ENCODE measurements around the gene SRGAP1.

GRCh38 chr12:64147875-64148274 is 303.4 kb downstream of the SRGAP1 start:
- TF ChIP-seq CTCF (IDR thresholded peaks at IDR 0.05; ENCODE audit: low read length): no peak
- TF ChIP-seq EZH2 (optimal IDR thresholded peaks at IDR 0.05; ENCODE audit: low read depth, low read length): no peak
- TF ChIP-seq EZH2phosphoT487 (IDR thresholded peaks at IDR 0.05; ENCODE audit: low read length): no peak
